GM23338 (cell line): ENCODE results near the gene ATP13A1. TPM values are rescaled to one million over a fixed set of nuclear protein-coding genes. Genes with fewer than 3 reads are reported as not detected.

Experiments
- ATAC-seq: fragments of 200-7000 bp; cut with Tn5 transposase; 3 replicates; pipeline ENCODE4 v1.9.1; 2020
- DNase-seq: peaks from one replicate; pipeline ENCODE4 v3.0.0-alpha.2; 2015; ENCODE audit warnings: low spot score
- H2AFZ ChIP-seq: fragments of 200-600 bp; sonication (generic); 2 replicates; pipeline ENCODE4 v1.8.0; 2016; ENCODE audit warnings: antibody characterized with exemption, mild to moderate bottlenecking, moderate library complexity
- H3F3A ChIP-seq: fragments of 200-600 bp; sonication (generic); replicated peaks from 2 replicates; pipeline ENCODE4 v1.8.0; 2017; ENCODE audit warnings: antibody characterized with exemption, mixed run types, low read depth
- H3K27ac ChIP-seq: fragments of 200-600 bp; sonication (generic); 2 replicates; pipeline ENCODE4 v1.6.1; 2016; ENCODE audit warnings: low read depth
- H3K27me3 ChIP-seq: fragments of 200-600 bp; sonication (generic); 2 replicates; pipeline ENCODE4 v1.8.0; 2016; ENCODE audit warnings: mild to moderate bottlenecking, mixed run types, moderate library complexity; ENCODE audit not compliant: insufficient read depth
- H3K36me3 ChIP-seq: fragments of 200-600 bp; sonication (generic); 2 replicates; pipeline ENCODE4 v1.8.0; 2016; ENCODE audit warnings: mild to moderate bottlenecking; ENCODE audit not compliant: insufficient read depth
- H3K4me1 ChIP-seq: fragments of 200-600 bp; sonication (generic); 2 replicates; pipeline ENCODE4 v1.8.0; 2016; ENCODE audit warnings: mild to moderate bottlenecking, moderate library complexity; ENCODE audit not compliant: insufficient read depth
- H3K4me2 ChIP-seq: fragments of 200-600 bp; sonication (generic); 2 replicates; pipeline ENCODE4 v1.7.1; 2017; ENCODE audit warnings: mixed run types
- H3K4me3 ChIP-seq: fragments of 200-600 bp; sonication (generic); 2 replicates; pipeline ENCODE4 v1.6.1; 2016; ENCODE audit warnings: mixed run types
- H3K79me2 ChIP-seq: fragments of 200-600 bp; sonication (generic); replicated peaks from 2 replicates; pipeline ENCODE4 v1.8.0; 2017; ENCODE audit warnings: mild to moderate bottlenecking; ENCODE audit not compliant: insufficient read depth
- H3K9me2 ChIP-seq: fragments of 200-600 bp; sonication (generic); 2 replicates; pipeline ENCODE4 v1.8.0; 2017; ENCODE audit not compliant: insufficient read depth
- H4K20me1 ChIP-seq: fragments of 200-600 bp; sonication (generic); replicated peaks from 2 replicates; pipeline ENCODE4 v1.8.0; 2017; ENCODE audit warnings: mild to moderate bottlenecking; ENCODE audit not compliant: insufficient read depth
- H3K27ac Mint-ChIP-seq: 2 replicates; pipeline ENCODE4 v1.8.0; 2020; ENCODE audit warnings: inconsistent platforms, mild to moderate bottlenecking, moderate library complexity, mixed read lengths
- H3K27me3 Mint-ChIP-seq: 3 replicates; pipeline ENCODE4 v1.8.0; 2022; ENCODE audit warnings: low read depth, mild to moderate bottlenecking, moderate library complexity, mixed read lengths, inconsistent platforms; ENCODE audit not compliant: insufficient read depth, poor library complexity
- H3K36me3 Mint-ChIP-seq: 3 replicates; pipeline ENCODE4 v1.8.0; 2021; ENCODE audit warnings: low read depth, mild to moderate bottlenecking, inconsistent platforms, moderate library complexity, mixed read lengths
- H3K4me1 Mint-ChIP-seq: 3 replicates; pipeline ENCODE4 v1.8.0; 2020; ENCODE audit warnings: mild to moderate bottlenecking, inconsistent platforms, mixed read lengths
- H3K4me3 Mint-ChIP-seq: 3 replicates; pipeline ENCODE4 v1.8.0; 2021; ENCODE audit warnings: moderate library complexity, mild to moderate bottlenecking, inconsistent platforms, mixed read lengths
- H3K9me3 Mint-ChIP-seq: 3 replicates; pipeline ENCODE4 v1.8.0; 2020; ENCODE audit warnings: moderate library complexity, mild to moderate bottlenecking, inconsistent platforms, mixed read lengths
- CREB1 ChIP-seq: fragments of 250-450 bp; sonication (Bioruptor Pico); IDR thresholded peaks from 2 replicates; pipeline ENCODE4 v1.5.0; 2020; ENCODE audit warnings: low read depth, mild to moderate bottlenecking, moderate library complexity
- CTCF ChIP-seq, 2 experiments: fragments of 200-600 bp in 1 of 2; sonication (generic) in 1 of 2; conservative IDR thresholded peaks; 2 replicates each; pipeline versions ENCODE4 v1.5.1 to v1.6.1; 2016 to 2017; ENCODE audit warnings: antibody characterized with exemption in 2 of 2, low read depth in 2 of 2, mild to moderate bottlenecking in 2 of 2, moderate library complexity in 1 of 2
- ETS1 ChIP-seq: IDR thresholded peaks from 2 replicates; pipeline ENCODE4 v1.6.1; 2016; ENCODE audit warnings: antibody characterized with exemption
- EZH2 ChIP-seq: fragments of 200-600 bp; sonication (generic); IDR thresholded peaks from one replicate; pipeline ENCODE4 v1.8.0; 2017; ENCODE audit warnings: antibody characterized with exemption, mild to moderate bottlenecking, low read depth; ENCODE audit not compliant: unreplicated experiment
- EZH2phosphoT487 ChIP-seq: fragments of 200-600 bp; sonication (generic); IDR thresholded peaks from one replicate; pipeline ENCODE4 v1.8.1; 2018; ENCODE audit warnings: antibody characterized with exemption; ENCODE audit not compliant: unreplicated experiment
- JUNB ChIP-seq: IDR thresholded peaks from one replicate; pipeline ENCODE4 v1.6.1; 2016; ENCODE audit warnings: antibody characterized with exemption; ENCODE audit not compliant: unreplicated experiment
- NANOG ChIP-seq: IDR thresholded peaks from 2 replicates; pipeline ENCODE4 v1.6.1; 2016; ENCODE audit warnings: antibody characterized with exemption, borderline replicate concordance
- POLR2AphosphoS5 ChIP-seq: IDR thresholded peaks from 2 replicates; pipeline ENCODE4 v1.6.1; 2016; ENCODE audit warnings: antibody characterized with exemption, low read depth
- STAT1 ChIP-seq: IDR thresholded peaks from one replicate; pipeline ENCODE4 v1.6.1; 2016; ENCODE audit warnings: antibody characterized with exemption; ENCODE audit not compliant: unreplicated experiment
- ZNF114 ChIP-seq: fragments of 250-450 bp; sonication (Bioruptor Pico); IDR thresholded peaks from 2 replicates; pipeline ENCODE4 v1.5.0; 2020; ENCODE audit warnings: mild to moderate bottlenecking, moderate library complexity
- ZNF331 ChIP-seq: fragments of 250-450 bp; sonication (Bioruptor Pico); IDR thresholded peaks from 2 replicates; pipeline ENCODE4 v1.5.0; 2020; ENCODE audit warnings: low read depth, mild to moderate bottlenecking, moderate library complexity
- ZNF462 ChIP-seq: fragments of 250-450 bp; sonication (Bioruptor Pico); IDR thresholded peaks from 2 replicates; pipeline ENCODE4 v1.5.0; 2020; ENCODE audit warnings: mild to moderate bottlenecking, moderate library complexity
- polyA plus RNA-seq: library from polyadenylated mRNA; unstranded; fragments of >200 nt; fragmentation: Nextera tagmentation; extraction: Ambion mirVana; gene quantifications from 2 replicates; pipeline ENCODE4 v1.2.1, GENCODE V29; 2016
- total RNA-seq: library from RNA; depleted of rRNA; stranded (reverse); fragments of >200 nt; shearing (Covaris generic); gene quantifications from 2 replicates; pipeline ENCODE4 v1.2.3, GENCODE V29; 2014
- TF ChIP-seq, protein P1 (sequence below): IDR thresholded peaks from one replicate; pipeline ENCODE4 v1.6.1; 2018; ENCODE audit warnings: antibody characterized with exemption; ENCODE audit not compliant: unreplicated experiment

The ATP13A1 gene
- total and polyA plus RNA-seq, 2 experiments from 2014 or later, result 38.1 to 307 TPM

DNA sequence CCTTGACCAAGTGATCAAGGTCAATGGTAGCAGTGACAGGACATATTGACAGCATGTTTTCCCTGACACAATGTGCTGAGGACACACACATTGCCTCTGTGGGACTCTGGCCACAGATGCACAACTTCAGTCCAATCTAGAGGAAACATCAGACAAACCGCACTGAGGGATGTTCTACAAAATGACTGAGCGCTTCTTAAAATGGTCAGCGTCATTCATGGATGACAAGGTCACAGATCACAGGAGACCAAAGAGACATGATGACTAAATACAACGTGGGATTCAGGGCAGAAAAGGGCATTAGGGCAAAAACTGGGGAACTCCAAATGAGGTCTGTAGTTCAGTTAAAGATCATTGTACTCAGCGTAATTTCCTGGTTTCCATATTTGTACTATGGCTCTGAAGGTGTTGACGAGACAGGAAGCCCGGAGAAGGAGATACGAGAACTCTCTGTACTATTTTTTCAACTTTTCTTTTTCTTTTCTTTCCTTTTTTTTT is 65.6 kb downstream of the ATP13A1 start:
- peaks cover under 1% of the 10 kb centered on the region for H3K27me3 Mint-ChIP-seq
- Histone ChIP-seq H3K4me3 (no peak overlapping the region), H3K4me2 (no peak overlapping the region), H3K36me3 (no peaks in the 10 kb centered on the region), H4K20me1 (no peaks in the 10 kb centered on the region), H3K79me2 (no peaks in the 10 kb centered on the region), H3K9me2 (0 out of 2 replicates have a peak, but pooled peaks cover 5% of the 10 kb centered on the region), H3F3A (no peaks in the 10 kb centered on the region), H3K27ac (no peak overlapping the region), H3K4me1 (peaks cover 16% of the 10 kb centered on the region; the same call in 1 of the 2 replicates), H2AFZ (no peak overlapping the region), H3K27me3 (no peaks in the 10 kb centered on the region)
- no peak for DNase-seq
- no peaks in the 10 kb centered on the region for H3K9me3 Mint-ChIP-seq
- H3K4me3 Mint-ChIP-seq, result no peak overlapping the region
- H3K4me1 Mint-ChIP-seq, result peaks cover 25% of the 10 kb centered on the region
- TF ChIP-seq CTCF (conservative IDR thresholded peaks at IDR 0.05; ENCODE audit: low read depth in 2 of 2), result no peak
- TF ChIP-seq EZH2phosphoT487, result no peak
- TF ChIP-seq ZNF114 (CRISPR knock-in tag), result no peak
- TF ChIP-seq NANOG, result no peak
- TF ChIP-seq EZH2, result no peak
- no peak for TF ChIP-seq JUNB
- TF ChIP-seq POLR2AphosphoS5, result no peak
- TF ChIP-seq ETS1, result no peak
- TF ChIP-seq ZNF331 (CRISPR knock-in tag), result no peak
- no peak for TF ChIP-seq CREB1 (CRISPR knock-in tag)
- TF ChIP-seq STAT1, result no peak
- TF ChIP-seq, protein P1, sequence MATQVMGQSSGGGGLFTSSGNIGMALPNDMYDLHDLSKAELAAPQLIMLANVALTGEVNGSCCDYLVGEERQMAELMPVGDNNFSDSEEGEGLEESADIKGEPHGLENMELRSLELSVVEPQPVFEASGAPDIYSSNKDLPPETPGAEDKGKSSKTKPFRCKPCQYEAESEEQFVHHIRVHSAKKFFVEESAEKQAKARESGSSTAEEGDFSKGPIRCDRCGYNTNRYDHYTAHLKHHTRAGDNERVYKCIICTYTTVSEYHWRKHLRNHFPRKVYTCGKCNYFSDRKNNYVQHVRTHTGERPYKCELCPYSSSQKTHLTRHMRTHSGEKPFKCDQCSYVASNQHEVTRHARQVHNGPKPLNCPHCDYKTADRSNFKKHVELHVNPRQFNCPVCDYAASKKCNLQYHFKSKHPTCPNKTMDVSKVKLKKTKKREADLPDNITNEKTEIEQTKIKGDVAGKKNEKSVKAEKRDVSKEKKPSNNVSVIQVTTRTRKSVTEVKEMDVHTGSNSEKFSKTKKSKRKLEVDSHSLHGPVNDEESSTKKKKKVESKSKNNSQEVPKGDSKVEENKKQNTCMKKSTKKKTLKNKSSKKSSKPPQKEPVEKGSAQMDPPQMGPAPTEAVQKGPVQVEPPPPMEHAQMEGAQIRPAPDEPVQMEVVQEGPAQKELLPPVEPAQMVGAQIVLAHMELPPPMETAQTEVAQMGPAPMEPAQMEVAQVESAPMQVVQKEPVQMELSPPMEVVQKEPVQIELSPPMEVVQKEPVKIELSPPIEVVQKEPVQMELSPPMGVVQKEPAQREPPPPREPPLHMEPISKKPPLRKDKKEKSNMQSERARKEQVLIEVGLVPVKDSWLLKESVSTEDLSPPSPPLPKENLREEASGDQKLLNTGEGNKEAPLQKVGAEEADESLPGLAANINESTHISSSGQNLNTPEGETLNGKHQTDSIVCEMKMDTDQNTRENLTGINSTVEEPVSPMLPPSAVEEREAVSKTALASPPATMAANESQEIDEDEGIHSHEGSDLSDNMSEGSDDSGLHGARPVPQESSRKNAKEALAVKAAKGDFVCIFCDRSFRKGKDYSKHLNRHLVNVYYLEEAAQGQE, result no peak
- no peak for TF ChIP-seq ZNF462
- ATAC-seq, result no peak
- H3K36me3 Mint-ChIP-seq, result no peaks in the 10 kb centered on the region
- no peak overlapping the region for H3K27ac Mint-ChIP-seq
